CD4-positive, alpha-beta T cell treated with Interferon gamma for 1 hour (primary cell): ENCODE data around the gene MYH9.

ENCODE experiments used
- DNase-seq: peaks from one replicate; pipeline ENCODE4 v3.0.0-alpha.2; 2020

The MYH9 gene

GRCh38 chr22:36239401-36240171 lies 148.2 kb downstream of the MYH9 start, which contains the start of gene APOL2:
APOL2 (minus strand) TSS chr22:36239527; CDS start chr22:36233162, 6,365 bp downstream.
- DNase-seq: peak; percentile 87

DNA sequence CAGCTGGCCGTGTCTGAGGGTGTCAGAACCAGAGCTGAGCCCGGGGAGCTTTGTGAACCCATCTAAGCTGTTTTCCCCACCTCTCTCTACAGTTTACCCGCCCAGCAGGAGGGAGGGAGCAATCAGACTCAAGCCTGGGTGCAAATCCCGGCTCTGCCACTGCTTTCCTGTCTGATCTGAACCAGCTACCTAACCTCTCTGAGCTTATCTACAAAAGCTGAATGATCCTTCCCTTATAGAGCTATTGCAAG lies 148.7 kb downstream of the MYH9 start:
- no peak for DNase-seq

GRCh38 chr22:36238373-36239149 lies 149.2 kb downstream of the MYH9 start:
- no peak for DNase-seq

GRCh38 chr22:36237462-36238372 lies 150.1 kb downstream of the MYH9 start:
- no peak for DNase-seq

- DNase-seq: no peak
These were observed 151.1 kb downstream of the MYH9 start for GRCh38 chr22:36236388-36237319.

DNA sequence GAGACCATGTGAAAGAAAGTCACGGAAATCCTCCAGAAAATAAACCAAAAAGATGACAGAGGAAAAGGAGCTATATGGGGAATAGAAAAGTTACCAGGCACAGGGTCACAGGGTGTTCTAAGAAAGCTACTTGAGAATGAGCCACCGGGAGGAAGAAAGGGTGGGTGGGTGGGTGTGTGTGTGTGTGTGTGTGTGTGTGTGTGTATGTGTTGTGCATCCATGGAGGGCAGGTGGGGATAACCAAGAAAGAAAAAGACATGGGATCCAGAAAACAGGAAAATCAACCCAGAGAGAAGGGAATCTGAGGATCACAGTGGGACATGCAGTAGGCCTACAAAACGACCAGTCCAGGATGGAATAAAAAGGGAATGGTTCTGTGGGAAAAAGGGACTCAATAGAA lies 152.2 kb downstream of the MYH9 start:
- DNase-seq: no peak

DNA sequence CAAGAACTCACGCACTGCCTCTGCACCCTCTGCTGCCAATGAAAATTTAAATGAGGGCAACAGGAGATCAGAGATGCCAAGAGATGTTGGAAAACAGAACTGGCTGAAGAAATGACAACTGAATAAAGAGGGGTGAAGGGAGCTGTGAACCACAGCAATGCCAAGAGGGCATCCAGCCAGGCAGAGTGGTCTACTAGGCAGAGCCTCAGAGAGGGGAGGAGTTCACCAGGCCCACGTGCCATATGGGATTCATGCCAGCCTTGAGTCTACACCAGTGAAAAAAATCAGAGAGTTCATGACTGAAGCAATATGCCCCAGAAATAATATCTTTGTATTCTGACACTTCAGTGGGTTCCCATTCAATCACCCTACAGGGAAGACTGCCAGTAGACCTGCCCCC lies 152.8 kb downstream of the MYH9 start:
- DNase-seq: no peak

GRCh38 chr22:36234213-36234612 lies 153.6 kb downstream of the MYH9 start:
- no peak for DNase-seq

DNA sequence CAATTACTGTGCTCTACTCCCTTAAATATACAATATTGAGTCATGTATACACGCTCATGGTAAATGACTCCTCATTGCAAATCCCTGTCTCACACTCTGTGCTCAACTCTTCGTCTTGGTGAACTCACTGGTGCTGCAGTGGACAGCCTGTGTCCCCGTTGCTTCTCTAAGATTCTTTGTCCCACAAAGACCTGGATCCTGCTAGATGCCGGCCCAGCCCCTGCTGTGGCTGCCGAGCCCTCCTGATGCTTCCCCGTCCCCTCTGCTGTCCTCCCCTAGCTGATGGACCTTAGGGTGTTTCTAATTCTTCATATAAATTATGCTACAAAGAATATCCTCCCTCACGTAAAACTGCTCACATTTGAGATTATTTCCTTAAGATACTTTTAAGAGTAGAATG lies 154.0 kb downstream of the MYH9 start:
- DNase-seq: no peak

GRCh38 chr22:36232715-36233401 lies 154.9 kb downstream of the MYH9 start:
- DNase-seq: no peak
